ENCODE results near the gene THSD7A.

The THSD7A gene

GRCh38 chr7:11403781-11404180 lies 428.2 kb downstream of the THSD7A start:
- Histone ChIP-seq H3K9me3 (ENCODE audit: low read depth, low read length) (no peaks in the 10 kb centered on the region), H3K27ac (no peak overlapping the region), H3K9ac (ENCODE audit: insufficient read length) (no peak overlapping the region), H3K4me3 (no peak overlapping the region), H3K36me3 (ENCODE audit: insufficient read depth, low read length) (no peaks in the 10 kb centered on the region)
- TF ChIP-seq POLR2AphosphoS5 (IDR thresholded peaks at IDR 0.05; ENCODE audit: borderline replicate concordance, low read depth, low read length), result no peak
- DNase-seq (ENCODE audit: low read depth, low spot score), result no peak

DNA sequence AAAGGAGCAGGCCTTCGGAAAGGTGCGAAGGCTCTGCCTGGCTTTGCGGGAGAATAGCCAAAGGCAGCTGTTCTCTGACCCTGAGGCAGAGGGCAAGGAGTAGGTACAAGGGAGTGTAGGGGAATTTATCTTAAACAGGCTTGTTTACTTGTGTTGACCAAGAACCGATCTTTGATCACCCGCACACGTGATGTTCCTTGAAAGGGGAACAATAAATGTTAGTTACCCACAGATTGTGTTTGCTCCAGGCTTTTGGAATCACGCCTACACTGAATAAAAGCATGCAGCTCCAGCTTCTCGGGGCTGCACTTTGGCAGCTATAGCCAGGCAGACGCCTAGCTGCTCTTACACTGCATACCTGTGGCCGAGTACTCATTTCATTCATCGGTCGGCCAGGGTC lies 437.6 kb downstream of the THSD7A start:
- TF ChIP-seq POLR2AphosphoS5 (IDR thresholded peaks at IDR 0.05; ENCODE audit: borderline replicate concordance, low read depth, low read length), result no peak
- no peak for TF ChIP-seq FOXP2 (optimal IDR thresholded peaks at IDR 0.05; ENCODE audit: control extremely low read depth, extremely low read length, insufficient read depth)
- no peak for TF ChIP-seq EZH2 (IDR thresholded peaks at IDR 0.05)
- Histone ChIP-seq H3K4me3 (no peak overlapping the region), H3K27ac (no peak overlapping the region), H3K9me3 (ENCODE audit: low read depth, low read length) (no peaks in the 10 kb centered on the region), H3K9ac (ENCODE audit: insufficient read length) (no peak overlapping the region), H3K36me3 (ENCODE audit: insufficient read depth, low read length) (no peaks in the 10 kb centered on the region)
- DNase-seq (ENCODE audit: low read depth, low spot score), result no peak

GRCh38 chr7:11379641-11380040 lies 452.4 kb downstream of the THSD7A start:
- H3K4me3 ChIP-seq, result no peak overlapping the region
- no peak for DNase-seq (ENCODE audit: low read depth, low spot score)
- TF ChIP-seq FOXP2 (optimal IDR thresholded peaks at IDR 0.05; ENCODE audit: control extremely low read depth, extremely low read length, insufficient read depth), result no peak
- no peak for TF ChIP-seq POLR2AphosphoS5 (IDR thresholded peaks at IDR 0.05; ENCODE audit: borderline replicate concordance, low read depth, low read length)
- TF ChIP-seq EZH2 (IDR thresholded peaks at IDR 0.05), result no peak
- no peak overlapping the region for H3K27ac ChIP-seq
- no peaks in the 10 kb centered on the region for H3K9me3 ChIP-seq (ENCODE audit: low read depth, low read length)
- no peak overlapping the region for H3K9ac ChIP-seq (ENCODE audit: insufficient read length)
- H3K36me3 ChIP-seq (ENCODE audit: insufficient read depth, low read length), result no peaks in the 10 kb centered on the region

DNA sequence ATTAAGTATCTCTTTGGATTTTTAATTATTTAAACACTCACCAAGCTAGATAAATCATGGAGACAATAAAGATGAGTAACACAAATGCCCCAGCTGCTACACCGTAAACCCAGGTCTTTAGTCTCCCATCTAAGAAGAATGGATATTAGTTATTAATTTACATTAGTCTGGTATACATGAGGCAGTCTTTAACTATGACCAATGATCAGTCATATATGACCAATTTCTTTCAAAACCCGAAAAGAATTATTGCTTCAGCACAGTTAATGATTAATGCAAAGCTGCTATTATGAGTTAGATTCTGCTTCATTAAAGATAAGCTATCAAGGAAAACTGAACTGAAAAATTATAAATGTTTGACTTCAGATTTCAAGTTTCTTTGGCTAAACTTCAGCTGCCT lies 455.5 kb downstream of the THSD7A start:
- TF ChIP-seq POLR2AphosphoS5 (IDR thresholded peaks at IDR 0.05; ENCODE audit: borderline replicate concordance, low read depth, low read length), result no peak
- TF ChIP-seq EZH2 (IDR thresholded peaks at IDR 0.05), result no peak
- TF ChIP-seq FOXP2 (optimal IDR thresholded peaks at IDR 0.05; ENCODE audit: control extremely low read depth, extremely low read length, insufficient read depth), result no peak
- no peak overlapping the region for H3K27ac ChIP-seq
- H3K36me3 ChIP-seq (ENCODE audit: insufficient read depth, low read length), result no peaks in the 10 kb centered on the region

GRCh38 chr7:11374629-11375028 lies 457.4 kb downstream of the THSD7A start:
- H3K27ac ChIP-seq, result no peak overlapping the region

More for the DNA sequence above, 455.5 kb downstream of the THSD7A start:
- Histone ChIP-seq H3K9ac (ENCODE audit: insufficient read length) (no peak overlapping the region), H3K4me3 (no peak overlapping the region), H3K9me3 (ENCODE audit: low read depth, low read length) (no peaks in the 10 kb centered on the region)
- DNase-seq (ENCODE audit: low read depth, low spot score), result no peak

DNA sequence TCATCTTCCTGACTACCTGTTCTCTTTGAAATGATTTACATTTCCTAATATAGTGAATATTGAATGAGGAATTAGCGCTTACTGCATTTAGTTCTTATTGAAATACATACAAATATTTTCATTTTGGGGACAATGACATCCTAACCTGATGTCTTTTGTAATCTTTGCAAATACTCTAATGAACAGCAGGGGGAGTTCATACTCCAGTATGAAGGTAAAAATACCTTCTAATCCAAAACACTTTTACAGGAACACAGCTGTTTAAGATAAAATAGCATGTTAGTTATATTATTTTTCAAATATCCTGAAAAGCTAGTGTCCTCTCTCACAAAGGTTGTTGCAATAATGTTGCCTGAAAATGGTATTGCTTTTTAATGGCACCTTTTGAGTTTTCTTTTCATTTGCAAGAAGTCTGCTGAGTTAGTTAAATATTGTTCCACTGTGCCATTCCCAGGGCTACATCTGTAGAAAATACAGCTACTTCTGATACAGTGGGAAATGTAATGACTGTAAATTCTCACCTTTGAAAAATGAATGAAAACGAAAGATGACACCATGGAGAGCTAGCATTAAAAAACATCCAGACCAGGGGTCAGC lies 458.4 kb downstream of the THSD7A start:
- no peaks in the 10 kb centered on the region for H3K36me3 ChIP-seq (ENCODE audit: insufficient read depth, low read length)
- H3K27ac ChIP-seq, result no peak overlapping the region
- no peaks in the 10 kb centered on the region for H3K9me3 ChIP-seq (ENCODE audit: low read depth, low read length)
- no peak for DNase-seq (ENCODE audit: low read depth, low spot score)
- H3K4me3 ChIP-seq, result no peak overlapping the region
- no peak overlapping the region for H3K9ac ChIP-seq (ENCODE audit: insufficient read length)
- TF ChIP-seq POLR2AphosphoS5 (IDR thresholded peaks at IDR 0.05; ENCODE audit: borderline replicate concordance, low read depth, low read length) (no peak), FOXP2 (optimal IDR thresholded peaks at IDR 0.05; ENCODE audit: control extremely low read depth, extremely low read length, insufficient read depth) (no peak), EZH2 (IDR thresholded peaks at IDR 0.05) (no peak)

More at GRCh38 chr7:11374629-11375028, 457.4 kb downstream of the THSD7A start:
- Histone ChIP-seq H3K4me3 (no peak overlapping the region), H3K36me3 (ENCODE audit: insufficient read depth, low read length) (no peaks in the 10 kb centered on the region), H3K9ac (ENCODE audit: insufficient read length) (no peak overlapping the region), H3K9me3 (ENCODE audit: low read depth, low read length) (no peaks in the 10 kb centered on the region)
- TF ChIP-seq EZH2 (IDR thresholded peaks at IDR 0.05), result no peak
- TF ChIP-seq POLR2AphosphoS5 (IDR thresholded peaks at IDR 0.05; ENCODE audit: borderline replicate concordance, low read depth, low read length), result no peak
- TF ChIP-seq FOXP2 (optimal IDR thresholded peaks at IDR 0.05; ENCODE audit: control extremely low read depth, extremely low read length, insufficient read depth), result no peak
- DNase-seq (ENCODE audit: low read depth, low spot score), result no peak

GRCh38 chr7:11369696-11370095 lies 462.3 kb downstream of the THSD7A start:
- Histone ChIP-seq H3K4me3 (no peak overlapping the region), H3K9ac (ENCODE audit: insufficient read length) (no peak overlapping the region), H3K9me3 (ENCODE audit: low read depth, low read length) (no peaks in the 10 kb centered on the region), H3K27ac (no peak overlapping the region), H3K36me3 (ENCODE audit: insufficient read depth, low read length) (no peaks in the 10 kb centered on the region)
- no peak for TF ChIP-seq EZH2 (IDR thresholded peaks at IDR 0.05)
- TF ChIP-seq FOXP2 (optimal IDR thresholded peaks at IDR 0.05; ENCODE audit: control extremely low read depth, extremely low read length, insufficient read depth), result no peak
- TF ChIP-seq POLR2AphosphoS5 (IDR thresholded peaks at IDR 0.05; ENCODE audit: borderline replicate concordance, low read depth, low read length), result no peak
- no peak for DNase-seq (ENCODE audit: low read depth, low spot score)

DNA sequence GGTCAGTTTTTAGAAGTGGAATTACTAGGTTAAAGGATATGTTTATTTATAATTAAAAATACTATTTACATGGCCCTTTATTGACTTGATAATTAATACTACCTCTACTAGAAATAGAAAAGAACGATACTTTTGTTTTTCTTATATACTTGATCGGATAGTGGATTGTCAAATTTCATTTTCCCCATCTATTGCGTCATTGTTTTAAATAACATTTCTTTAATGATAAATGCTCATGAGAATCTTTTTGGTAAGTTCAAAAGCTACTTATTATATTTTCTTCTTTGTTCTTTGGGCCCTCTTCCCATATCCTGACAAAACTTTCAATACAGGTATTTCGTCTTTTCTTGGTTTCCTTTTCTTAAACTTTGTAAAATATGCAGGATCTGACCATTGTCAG lies 465.9 kb downstream of the THSD7A start:
- no peak overlapping the region for H3K4me3 ChIP-seq
- no peaks in the 10 kb centered on the region for H3K36me3 ChIP-seq (ENCODE audit: insufficient read depth, low read length)
- no peak overlapping the region for H3K9ac ChIP-seq (ENCODE audit: insufficient read length)
- H3K9me3 ChIP-seq (ENCODE audit: low read depth, low read length), result no peaks in the 10 kb centered on the region
- no peak overlapping the region for H3K27ac ChIP-seq
- TF ChIP-seq EZH2 (IDR thresholded peaks at IDR 0.05) (no peak), POLR2AphosphoS5 (IDR thresholded peaks at IDR 0.05; ENCODE audit: borderline replicate concordance, low read depth, low read length) (no peak), FOXP2 (optimal IDR thresholded peaks at IDR 0.05; ENCODE audit: control extremely low read depth, extremely low read length, insufficient read depth) (no peak)
- no peak for DNase-seq (ENCODE audit: low read depth, low spot score)

DNA sequence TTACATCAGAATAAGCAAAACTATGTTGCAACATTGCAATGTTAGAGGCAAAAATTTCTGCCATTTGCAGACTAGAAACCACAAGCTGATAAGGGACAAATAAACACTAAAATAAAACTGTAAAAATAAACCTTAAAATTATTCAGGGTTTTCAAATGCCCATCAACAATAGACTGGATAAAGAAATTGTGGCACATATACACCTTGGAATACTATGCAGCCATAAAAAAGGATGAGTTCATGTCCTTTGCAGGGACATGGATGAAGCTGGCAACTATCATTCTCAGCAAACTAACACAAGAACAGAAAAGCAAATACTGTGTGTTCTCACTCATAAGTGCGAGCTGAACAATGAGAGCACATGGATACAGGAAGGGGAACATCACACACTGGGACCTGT lies 473.4 kb downstream of the THSD7A start:
- H3K27ac ChIP-seq, result no peak overlapping the region
- TF ChIP-seq EZH2 (IDR thresholded peaks at IDR 0.05), result no peak
- no peak for TF ChIP-seq POLR2AphosphoS5 (IDR thresholded peaks at IDR 0.05; ENCODE audit: borderline replicate concordance, low read depth, low read length)
- TF ChIP-seq FOXP2 (optimal IDR thresholded peaks at IDR 0.05; ENCODE audit: control extremely low read depth, extremely low read length, insufficient read depth), result no peak
- no peak for DNase-seq (ENCODE audit: low read depth, low spot score)
- H3K9me3 ChIP-seq (ENCODE audit: low read depth, low read length), result no peaks in the 10 kb centered on the region
- no peaks in the 10 kb centered on the region for H3K36me3 ChIP-seq (ENCODE audit: insufficient read depth, low read length)
- no peak overlapping the region for H3K4me3 ChIP-seq
- H3K9ac ChIP-seq (ENCODE audit: insufficient read length), result no peak overlapping the region

All from SK-N-MC (cell line).